Stomach (tissue), 9 donors: ENCODE data around the gene CPSF4L. TPM values are rescaled to one million over a fixed set of nuclear protein-coding genes. Genes with fewer than 3 reads are reported as not detected.
A peak's percentile ranks its signal among the peaks of the same experiment; 100 is the strongest.

Experiments used
- DNase-seq, 2 donors: peaks; one replicate each; pipeline versions ENCODE4 v3.0.0 to v3.0.0-alpha.2; 2013 to 2019
- H3K27ac ChIP-seq, 5 donors: fragments of 200-600 bp in 4 of 5; sonication (generic) in 4 of 5; one replicate each; pipeline ENCODE4 v1.5.1; 2013 to 2019; ENCODE audit warnings: mild to moderate bottlenecking in 1 of 5, moderate library complexity in 1 of 5
- H3K27me3 ChIP-seq, 3 donors: fragments of 200-600 bp; sonication (generic); one replicate each; pipeline ENCODE4 v1.5.1; 2017 to 2019; ENCODE audit warnings: mixed run types in 1 of 3
- H3K36me3 ChIP-seq, 4 donors: fragments of 200-600 bp; sonication (generic); 1 replicate in 3 of 4; 2 replicates in 1 of 4; pipeline ENCODE4 v1.5.1; 2016 to 2019
- H3K4me1 ChIP-seq, 4 donors: fragments of 200-600 bp; sonication (generic); one replicate each; pipeline ENCODE4 v1.5.1; 2016 to 2019
- H3K4me3 ChIP-seq, 4 donors: fragments of 200-600 bp; sonication (generic) in 3 of 4; one replicate each; pipeline ENCODE4 v1.5.1; 2016 to 2019; ENCODE audit warnings: mild to moderate bottlenecking in 1 of 4
- H3K9me3 ChIP-seq, 4 donors: fragments of 200-600 bp; sonication (generic); one replicate each; pipeline ENCODE4 v1.5.1; 2016 to 2019
- EP300 ChIP-seq: sonication (generic); formaldehyde crosslinking; IDR thresholded peaks from one replicate; pipeline ENCODE4 v1.6.1; 2017; ENCODE audit warnings: antibody characterized with exemption
- POLR2A ChIP-seq, 4 donors: fragments of 450-650 bp; IDR thresholded peaks; one replicate each; pipeline ENCODE4 v1.6.1; 2016; ENCODE audit warnings: antibody characterized with exemption in 4 of 4, control low read depth in 2 of 4, mild to moderate bottlenecking in 1 of 4, moderate library complexity in 1 of 4
- POLR2AphosphoS5 ChIP-seq, 3 donors: sonication (generic); formaldehyde crosslinking; IDR thresholded peaks; one replicate each; pipeline ENCODE4 v1.6.1; 2016; ENCODE audit warnings: antibody characterized with exemption in 3 of 3
- WGBS, 5 donors: extraction: QIAGEN DNeasy Blood & Tissue Kit in 3 of 5; methylation state at CpG; one replicate each; pipeline versions ENCODE4 v1.1.5 to v1.1.7; 2013 to 2018; 5-methylcytosine and 5-hydroxymethylcytosine counted together
- intact Hi-C: fragments of 100-400 bp; cut with DNase I; formaldehyde crosslinking; loops from one replicate; pipeline ENCODE4 v1.15.1; 2023; ENCODE audit warnings: low total_unique reads
- polyA plus RNA-seq, 3 donors: library from polyadenylated mRNA; stranded (reverse); fragments of 200-250 nt; gene quantifications; one replicate each; pipeline ENCODE4 v1.2.3, GENCODE V29; 2013
- total RNA-seq, 5 donors: library from RNA; depleted of rRNA; stranded (reverse); fragments of >200 nt; gene quantifications; one replicate each; pipeline versions ENCODE4 v1.1.0 to v1.2.3, GENCODE V29; 2014 to 2016
- TF ChIP-seq, protein P1 (sequence below), 7 experiments: fragments of 450-650 bp in 4 of 7; fragments of 200-600 bp in 3 of 7; sonication (generic) in 3 of 7; IDR thresholded peaks; one replicate each; pipeline ENCODE4 v1.5.1; 2016 to 2019; ENCODE audit warnings: antibody characterized with exemption in 7 of 7, control low read depth in 2 of 7, mild to moderate bottlenecking in 1 of 7
- donor health status: healthy with polysubstance abuse.
- donor health status: Bipolar disorder and iron deficiency.
- donor health status: healthy.

Gene CPSF4L
- total and polyA plus RNA-seq, 8 donors: not detected

GRCh38 chr17:73282629-73283028, 20.9 kb upstream of the CPSF4L start:
- intact Hi-C loops: no loop called here
- TF ChIP-seq POLR2AphosphoS5 (IDR thresholded peaks at IDR 0.05) (no peak), EP300 (no peak), POLR2A (IDR thresholded peaks at IDR 0.05) (no peak)
- TF ChIP-seq, protein P1, sequence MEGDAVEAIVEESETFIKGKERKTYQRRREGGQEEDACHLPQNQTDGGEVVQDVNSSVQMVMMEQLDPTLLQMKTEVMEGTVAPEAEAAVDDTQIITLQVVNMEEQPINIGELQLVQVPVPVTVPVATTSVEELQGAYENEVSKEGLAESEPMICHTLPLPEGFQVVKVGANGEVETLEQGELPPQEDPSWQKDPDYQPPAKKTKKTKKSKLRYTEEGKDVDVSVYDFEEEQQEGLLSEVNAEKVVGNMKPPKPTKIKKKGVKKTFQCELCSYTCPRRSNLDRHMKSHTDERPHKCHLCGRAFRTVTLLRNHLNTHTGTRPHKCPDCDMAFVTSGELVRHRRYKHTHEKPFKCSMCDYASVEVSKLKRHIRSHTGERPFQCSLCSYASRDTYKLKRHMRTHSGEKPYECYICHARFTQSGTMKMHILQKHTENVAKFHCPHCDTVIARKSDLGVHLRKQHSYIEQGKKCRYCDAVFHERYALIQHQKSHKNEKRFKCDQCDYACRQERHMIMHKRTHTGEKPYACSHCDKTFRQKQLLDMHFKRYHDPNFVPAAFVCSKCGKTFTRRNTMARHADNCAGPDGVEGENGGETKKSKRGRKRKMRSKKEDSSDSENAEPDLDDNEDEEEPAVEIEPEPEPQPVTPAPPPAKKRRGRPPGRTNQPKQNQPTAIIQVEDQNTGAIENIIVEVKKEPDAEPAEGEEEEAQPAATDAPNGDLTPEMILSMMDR (IDR thresholded peaks at IDR 0.05): no peak
- no peak overlapping the region for H3K4me3 ChIP-seq
- H3K27ac ChIP-seq: peak overlapping the region in 3 of 5 donors; percentile 26 to 95 (median 90)
- peaks cover 59 to 93% (median 76%) of the 10 kb centered on the region in 4 donors for H3K4me1 ChIP-seq
- no peak for DNase-seq
- WGBS, 5 donors: 87 to 94% (median 90%) methylated on average over 9 of the region's 9 CpGs
- peaks cover 26 to 54% (median 42%) of the 10 kb centered on the region in 4 donors for H3K36me3 ChIP-seq
- H3K9me3 ChIP-seq: no peaks in the 10 kb centered on the region
- no peaks in the 10 kb centered on the region for H3K27me3 ChIP-seq

DNA sequence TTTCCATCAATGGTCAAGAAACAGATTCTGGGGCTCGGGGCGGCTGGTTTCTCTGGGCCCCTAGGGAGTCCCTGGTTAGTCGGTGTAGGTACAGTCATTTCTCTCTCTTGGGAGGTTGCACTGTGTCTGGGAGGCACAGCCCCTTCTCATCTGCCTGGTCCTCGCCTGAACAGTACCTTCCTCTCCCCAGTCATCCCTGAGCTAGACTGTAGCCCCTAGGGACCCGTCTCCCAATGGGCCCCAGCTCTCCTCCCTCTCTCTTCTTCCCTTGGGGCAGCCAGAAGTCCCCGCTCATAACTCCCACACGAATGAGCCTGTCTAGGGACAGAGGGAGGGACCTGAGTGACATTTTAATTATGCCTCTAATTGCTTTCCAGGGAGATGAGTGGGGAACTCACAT, 20.2 kb upstream of the CPSF4L start:
- DNase-seq: no peak
- Histone ChIP-seq H3K36me3 (peaks cover 26 to 54% (median 42%) of the 10 kb centered on the region in 4 donors), H3K27ac (peak overlapping the region in 3 of 5 donors; percentile 14 to 90 (median 41)), H3K9me3 (no peaks in the 10 kb centered on the region), H3K27me3 (no peaks in the 10 kb centered on the region), H3K4me1 (peaks cover 52 to 88% (median 72%) of the 10 kb centered on the region in 4 donors), H3K4me3 (no peak overlapping the region)
- no peak for TF ChIP-seq POLR2AphosphoS5 (IDR thresholded peaks at IDR 0.05)
- no peak for TF ChIP-seq EP300
- WGBS, 5 donors: 76 to 84% (median 81%) methylated on average over 7 of the region's 7 CpGs
- intact Hi-C loops: no loop called here

GRCh38 chr17:73280191-73280590, 18.5 kb upstream of the CPSF4L start:
- Histone ChIP-seq H3K4me1 (peaks cover 35 to 71% (median 55%) of the 10 kb centered on the region in 4 donors), H3K4me3 (no peak overlapping the region), H3K27ac (peak overlapping the region in 4 of 5 donors; percentile 33 to 90 (median 62)), H3K27me3 (no peaks in the 10 kb centered on the region), H3K36me3 (peaks cover 14 to 40% (median 25%) of the 10 kb centered on the region in 4 donors), H3K9me3 (no peaks in the 10 kb centered on the region)
- TF ChIP-seq POLR2A (IDR thresholded peaks at IDR 0.05) (no peak), POLR2AphosphoS5 (IDR thresholded peaks at IDR 0.05) (no peak), EP300 (no peak)
- TF ChIP-seq, protein P1 (IDR thresholded peaks at IDR 0.05): no peak
- 94 to 96% (median 95%) methylated on average over 12 of the region's 12 CpGs for WGBS, 5 donors
- no peak for DNase-seq
- intact Hi-C loops: no loop called here

DNA sequence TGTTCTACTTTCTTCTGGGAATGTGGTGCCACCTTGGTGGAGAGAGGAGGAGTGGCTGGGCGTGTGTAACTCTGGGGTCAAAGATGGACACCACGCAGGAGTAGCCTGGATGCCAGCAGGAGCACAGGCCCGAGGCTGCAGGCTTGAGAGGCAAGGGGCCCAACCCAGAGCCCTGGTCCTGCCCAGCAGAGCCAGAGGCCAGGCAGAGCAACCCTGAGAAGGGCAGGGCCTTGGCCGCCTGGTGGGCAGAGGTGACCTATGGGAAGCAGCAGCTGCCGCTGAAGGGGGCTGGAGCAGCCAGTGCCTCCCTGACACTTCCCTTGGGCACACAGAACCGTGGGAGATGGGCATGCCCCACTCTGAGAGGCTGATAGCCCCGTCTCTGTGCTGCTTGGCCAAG, 18.0 kb upstream of the CPSF4L start:
- peak overlapping the region; percentile 33 to 90 (median 59) for H3K27ac ChIP-seq
- no peak for DNase-seq
- TF ChIP-seq EP300: no peak
- no peak for TF ChIP-seq POLR2A (IDR thresholded peaks at IDR 0.05)
- no peak for TF ChIP-seq POLR2AphosphoS5 (IDR thresholded peaks at IDR 0.05)
- TF ChIP-seq, protein P1 (IDR thresholded peaks at IDR 0.05): no peak
- no peaks in the 10 kb centered on the region for H3K27me3 ChIP-seq
- no peaks in the 10 kb centered on the region for H3K9me3 ChIP-seq
- WGBS, 5 donors: 62 to 83% (median 76%) methylated on average over 5 to 7 of the region's 7 CpGs
- H3K4me3 ChIP-seq: no peak overlapping the region
- peaks cover 30 to 66% (median 50%) of the 10 kb centered on the region in 4 donors for H3K4me1 ChIP-seq
- intact Hi-C loops: no loop called here
- H3K36me3 ChIP-seq: peaks cover 9 to 36% (median 20%) of the 10 kb centered on the region in 4 donors
